Cardiac fibroblast (primary cell): ENCODE measurements around the gene HES6.

Experiments used
- DNase-seq, 2 donors: peaks; one replicate each; pipeline versions ENCODE4 v3.0.0 to v3.0.0-alpha.2; 2010; ENCODE audit warnings: low read depth in 2 of 2
- H3K4me3 ChIP-seq, 2 donors: replicated peaks in 1 of 2; 1 replicate in 1 of 2; 2 replicates in 1 of 2; pipeline ENCODE4 v1.5.1; 2011; ENCODE audit warnings: low read depth in 2 of 2, low read length in 2 of 2, mild to moderate bottlenecking in 2 of 2, moderate library complexity in 1 of 2
- TF ChIP-seq, protein P1 (sequence below): IDR thresholded peaks from one replicate; pipeline ENCODE4 v1.5.1; 2011; ENCODE audit warnings: low read depth, mild to moderate bottlenecking, low read length, inconsistent platforms

Gene HES6

DNA sequence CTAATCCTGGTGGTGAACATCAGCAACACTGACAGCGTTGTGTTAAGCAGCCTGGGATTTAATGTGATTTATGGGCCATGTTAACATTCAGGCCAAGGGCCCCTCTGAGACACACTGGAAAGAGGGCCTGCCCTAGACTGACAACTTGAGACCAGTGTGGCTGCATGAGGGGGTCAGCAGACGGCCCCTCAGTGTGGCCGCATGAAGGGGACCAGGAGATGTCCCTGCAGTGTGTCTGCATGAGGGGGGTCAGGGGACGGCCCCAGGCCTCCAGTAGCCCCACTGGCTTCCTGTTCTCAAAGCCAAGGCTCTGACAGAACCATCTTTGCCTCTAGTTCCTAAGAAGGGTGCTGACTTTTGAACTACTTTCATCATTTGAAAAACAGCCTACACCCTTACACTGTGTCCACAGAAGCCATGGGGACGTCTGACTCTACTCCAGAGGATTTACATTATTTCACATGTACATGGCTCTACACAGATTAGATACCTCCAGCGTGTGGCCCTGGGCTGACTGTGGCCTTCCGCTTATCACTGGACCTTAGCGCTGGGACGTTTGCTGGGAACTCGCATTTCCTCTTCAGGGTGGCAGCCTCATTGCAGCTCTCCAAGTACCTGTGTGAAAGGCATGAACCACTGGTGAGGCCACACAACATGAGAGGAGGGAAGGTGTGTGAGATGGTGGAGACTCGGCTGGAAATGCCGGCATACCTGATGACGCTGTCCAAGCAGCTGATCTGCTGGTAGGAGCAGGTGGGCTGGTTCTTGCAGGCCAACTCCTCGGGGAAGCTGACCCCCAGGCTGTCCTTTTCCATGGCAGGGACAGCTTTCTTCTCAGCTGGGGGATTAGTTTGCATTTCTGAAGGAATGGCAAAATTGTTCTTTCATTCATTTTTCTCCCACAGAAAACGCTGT lies 18.2 kb upstream of the HES6 start:
- no peak for DNase-seq
- H3K4me3 ChIP-seq = no peak overlapping the region
- TF ChIP-seq, protein P1, sequence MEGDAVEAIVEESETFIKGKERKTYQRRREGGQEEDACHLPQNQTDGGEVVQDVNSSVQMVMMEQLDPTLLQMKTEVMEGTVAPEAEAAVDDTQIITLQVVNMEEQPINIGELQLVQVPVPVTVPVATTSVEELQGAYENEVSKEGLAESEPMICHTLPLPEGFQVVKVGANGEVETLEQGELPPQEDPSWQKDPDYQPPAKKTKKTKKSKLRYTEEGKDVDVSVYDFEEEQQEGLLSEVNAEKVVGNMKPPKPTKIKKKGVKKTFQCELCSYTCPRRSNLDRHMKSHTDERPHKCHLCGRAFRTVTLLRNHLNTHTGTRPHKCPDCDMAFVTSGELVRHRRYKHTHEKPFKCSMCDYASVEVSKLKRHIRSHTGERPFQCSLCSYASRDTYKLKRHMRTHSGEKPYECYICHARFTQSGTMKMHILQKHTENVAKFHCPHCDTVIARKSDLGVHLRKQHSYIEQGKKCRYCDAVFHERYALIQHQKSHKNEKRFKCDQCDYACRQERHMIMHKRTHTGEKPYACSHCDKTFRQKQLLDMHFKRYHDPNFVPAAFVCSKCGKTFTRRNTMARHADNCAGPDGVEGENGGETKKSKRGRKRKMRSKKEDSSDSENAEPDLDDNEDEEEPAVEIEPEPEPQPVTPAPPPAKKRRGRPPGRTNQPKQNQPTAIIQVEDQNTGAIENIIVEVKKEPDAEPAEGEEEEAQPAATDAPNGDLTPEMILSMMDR = no peak

DNA sequence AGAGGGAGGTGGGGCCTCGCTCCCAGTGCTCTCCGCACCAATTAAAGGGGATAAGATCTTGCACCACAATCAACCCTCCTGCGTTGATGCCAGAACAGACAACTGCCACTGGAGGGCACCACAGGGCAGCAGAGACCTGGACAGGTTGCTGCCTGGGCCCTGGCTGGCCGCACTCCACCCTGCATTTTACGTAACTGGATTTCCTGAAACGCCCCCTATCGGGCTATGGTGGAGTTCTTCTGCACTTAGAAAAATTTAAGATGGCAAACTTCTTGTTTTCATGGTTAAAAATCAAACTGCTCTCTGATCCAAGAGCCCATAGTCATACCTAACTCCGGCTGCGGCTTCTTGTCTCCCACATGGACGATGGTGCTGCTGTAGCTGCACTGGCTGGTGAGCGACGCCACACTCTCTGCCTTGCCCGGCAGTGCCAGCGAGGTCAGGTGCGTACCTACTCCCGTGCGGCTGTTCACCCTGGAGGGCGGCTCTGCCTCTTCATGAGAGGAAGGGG lies 16.8 kb upstream of the HES6 start:
- TF ChIP-seq, protein P1 = peak; percentile 76
- DNase-seq = peak; percentile 79 to 85

DNA sequence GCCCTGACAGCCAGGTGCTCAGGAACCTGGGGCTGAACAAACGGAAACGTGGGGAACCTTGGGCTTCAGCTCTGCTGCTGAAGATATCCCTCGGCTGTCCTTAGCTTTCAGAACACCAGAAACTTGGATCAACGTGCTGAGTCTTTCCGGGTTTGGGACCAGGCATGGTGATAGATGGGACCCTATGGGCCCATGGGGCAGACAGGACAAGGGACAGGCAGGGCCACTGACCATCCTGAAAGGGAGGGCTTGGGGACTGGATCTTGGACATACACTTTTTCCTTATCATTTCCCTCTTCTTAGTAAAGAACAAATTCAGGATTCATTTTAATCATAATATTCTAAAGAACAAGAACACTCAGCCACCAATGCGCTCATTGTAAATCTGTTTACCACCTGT lies 16.3 kb upstream of the HES6 start:
- TF ChIP-seq, protein P1 = no peak
- no peak for DNase-seq
- no peak overlapping the region for H3K4me3 ChIP-seq

More for the DNA sequence above, 16.8 kb upstream of the HES6 start:
- no peak overlapping the region for H3K4me3 ChIP-seq

DNA sequence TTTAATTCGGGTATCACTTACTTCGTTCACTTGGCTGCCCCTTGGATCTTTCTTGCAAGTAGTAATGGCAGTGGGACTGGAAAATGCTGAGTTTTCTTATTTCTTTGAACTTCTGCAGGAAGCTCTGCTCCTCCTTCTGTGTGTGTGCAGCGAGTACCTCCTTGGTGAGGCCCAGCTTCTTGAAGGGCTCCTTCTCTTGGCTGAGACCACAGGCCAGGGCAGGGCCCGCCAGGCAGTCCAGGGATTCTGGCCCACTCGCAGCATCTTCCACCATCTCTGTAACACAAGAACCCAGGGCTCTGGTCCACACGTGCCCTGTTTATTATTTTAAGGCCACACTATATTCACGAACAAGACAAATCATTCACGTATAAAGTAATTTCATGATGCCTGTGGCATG lies 15.8 kb upstream of the HES6 start:
- TF ChIP-seq, protein P1 = no peak
- DNase-seq = no peak
- H3K4me3 ChIP-seq = no peak overlapping the region

- no peak for DNase-seq
- TF ChIP-seq, protein P1 = no peak
- no peak overlapping the region for H3K4me3 ChIP-seq
Measured at GRCh38 chr2:238255151-238255551, 15.3 kb upstream of the HES6 start.

GRCh38 chr2:238254095-238254723 lies 14.4 kb upstream of the HES6 start:
- no peak overlapping the region for H3K4me3 ChIP-seq
- TF ChIP-seq, protein P1 = no peak
- DNase-seq = no peak
